NCI-H2196 treated with DMSO at 0.1 percent for 48 hours (cell line): ENCODE results near the gene EXOSC10.
"Not testable (repeated sequence)": the region's sequence is repeated elsewhere in the genome, so short reads cannot be mapped to it uniquely, and the experiment has no call there.

Experiments
- DNase-seq: peaks from one replicate; lab custom pipeline; 2025; ENCODE audit not compliant: unreplicated experiment; lab: John Stamatoyannopoulos, UW

Gene EXOSC10

GRCh38 chr1:11109047-11109760 lies 9.5 kb upstream of the EXOSC10 start:
- DNase-seq, result no peak

GRCh38 chr1:11107599-11107998 lies 7.9 kb upstream of the EXOSC10 start:
- no peak for DNase-seq

- no peak for DNase-seq
These were observed 5.9 kb upstream of the EXOSC10 start for GRCh38 chr1:11105586-11105985.

GRCh38 chr1:11101347-11101746 lies 1.7 kb upstream of the EXOSC10 start:
- no peak for DNase-seq

- not testable (repeated sequence) for DNase-seq
These were observed 1.1 kb upstream of the EXOSC10 start for GRCh38 chr1:11100806-11101205.

- DNase-seq, result no peak
These were observed 452 bp upstream of the EXOSC10 start for GRCh38 chr1:11100149-11100493.

- no peak for DNase-seq
These were observed 749 bp downstream of the EXOSC10 start for GRCh38 chr1:11098931-11099309.

GRCh38 chr1:11083784-11084183 lies 15.9 kb downstream of the EXOSC10 start:
- DNase-seq, result not testable (repeated sequence)

- DNase-seq, result no peak
These were observed 18.7 kb downstream of the EXOSC10 start for GRCh38 chr1:11080931-11081330.

GRCh38 chr1:11078631-11079030 lies 21.0 kb downstream of the EXOSC10 start:
- DNase-seq, result no peak

GRCh38 chr1:11073398-11073797 lies 26.3 kb downstream of the EXOSC10 start:
- DNase-seq, result not testable (repeated sequence)

GRCh38 chr1:11072216-11072917 lies 27.3 kb downstream of the EXOSC10 start:
- DNase-seq, result no peak

- peak; percentile 23 for DNase-seq
These were observed 28.0 kb downstream of the EXOSC10 start for GRCh38 chr1:11071463-11072215.

- no peak for DNase-seq
These were observed 28.8 kb downstream of the EXOSC10 start for GRCh38 chr1:11070876-11071275.

- no peak for DNase-seq
These were observed 30.8 kb downstream of the EXOSC10 start for GRCh38 chr1:11068600-11069473.

- DNase-seq, result no peak
These were observed 31.7 kb downstream of the EXOSC10 start for GRCh38 chr1:11067716-11068599.

GRCh38 chr1:11065796-11066195 lies 33.9 kb downstream of the EXOSC10 start:
- DNase-seq, result no peak

GRCh38 chr1:11064942-11065341 lies 34.7 kb downstream of the EXOSC10 start:
- no peak for DNase-seq

- not testable (repeated sequence) for DNase-seq
These were observed 35.6 kb downstream of the EXOSC10 start for GRCh38 chr1:11063937-11064537.

- peak; percentile 52 for DNase-seq
These were observed 36.7 kb downstream of the EXOSC10 start for GRCh38 chr1:11062965-11063401.
